Measurements from ENCODE around the gene RGS21. TPM values are rescaled to one million over a fixed set of nuclear protein-coding genes. Genes with fewer than 3 reads are reported as not detected.

The RGS21 gene, protein sequence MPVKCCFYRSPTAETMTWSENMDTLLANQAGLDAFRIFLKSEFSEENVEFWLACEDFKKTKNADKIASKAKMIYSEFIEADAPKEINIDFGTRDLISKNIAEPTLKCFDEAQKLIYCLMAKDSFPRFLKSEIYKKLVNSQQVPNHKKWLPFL
- total RNA-seq (not detected), polyA plus RNA-seq (not detected)
- long read RNA-seq, donor 1 = 0 reads
- long read RNA-seq, donor 2 = 0 reads
- long read RNA-seq, donor 3 = 0 reads
- long read RNA-seq, donor 4 = 0 reads
- long read RNA-seq, donor 5 = 0 reads
- long read RNA-seq, donor 6 = 0 reads
- long read RNA-seq, donor 7 = 0 reads
- long read RNA-seq, donor 8 = 0 reads
- long read RNA-seq, donor 9 = 0 reads
- long read RNA-seq, donor 10 = 0 reads

GRCh38 chr1:192316942-192317450, at the start of gene RGS21:
RGS21 (plus strand) TSS chr1:192316992; CDS start chr1:192343037, 26,045 bp downstream.
- 16 to 28% (median 24%) methylated on average over 2 of the region's 2 CpGs for WGBS, 4 donors
- no peaks in the 10 kb centered on the region for H3K9me3 ChIP-seq (replicated peaks in 1 of 3)
- no peaks in the 10 kb centered on the region for H3K4me1 ChIP-seq (replicated peaks in 1 of 2)
- no peak for DNase-seq
- no peak within 1 kb of the TSS for H3K4me3 ChIP-seq
- TF ChIP-seq POLR2A (IDR thresholded peaks at IDR 0.05) = no peak
- TF ChIP-seq, protein P1, sequence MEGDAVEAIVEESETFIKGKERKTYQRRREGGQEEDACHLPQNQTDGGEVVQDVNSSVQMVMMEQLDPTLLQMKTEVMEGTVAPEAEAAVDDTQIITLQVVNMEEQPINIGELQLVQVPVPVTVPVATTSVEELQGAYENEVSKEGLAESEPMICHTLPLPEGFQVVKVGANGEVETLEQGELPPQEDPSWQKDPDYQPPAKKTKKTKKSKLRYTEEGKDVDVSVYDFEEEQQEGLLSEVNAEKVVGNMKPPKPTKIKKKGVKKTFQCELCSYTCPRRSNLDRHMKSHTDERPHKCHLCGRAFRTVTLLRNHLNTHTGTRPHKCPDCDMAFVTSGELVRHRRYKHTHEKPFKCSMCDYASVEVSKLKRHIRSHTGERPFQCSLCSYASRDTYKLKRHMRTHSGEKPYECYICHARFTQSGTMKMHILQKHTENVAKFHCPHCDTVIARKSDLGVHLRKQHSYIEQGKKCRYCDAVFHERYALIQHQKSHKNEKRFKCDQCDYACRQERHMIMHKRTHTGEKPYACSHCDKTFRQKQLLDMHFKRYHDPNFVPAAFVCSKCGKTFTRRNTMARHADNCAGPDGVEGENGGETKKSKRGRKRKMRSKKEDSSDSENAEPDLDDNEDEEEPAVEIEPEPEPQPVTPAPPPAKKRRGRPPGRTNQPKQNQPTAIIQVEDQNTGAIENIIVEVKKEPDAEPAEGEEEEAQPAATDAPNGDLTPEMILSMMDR (IDR thresholded peaks at IDR 0.05) = no peak
- H3K27me3 ChIP-seq = no peaks in the 10 kb centered on the region
- no peaks in the 10 kb centered on the region for H3K36me3 ChIP-seq (replicated peaks in 1 of 2)
- H3K27ac ChIP-seq = no peak within 1 kb of the TSS
- intact Hi-C loops (cut with DNase I) = no loop called here

DNA sequence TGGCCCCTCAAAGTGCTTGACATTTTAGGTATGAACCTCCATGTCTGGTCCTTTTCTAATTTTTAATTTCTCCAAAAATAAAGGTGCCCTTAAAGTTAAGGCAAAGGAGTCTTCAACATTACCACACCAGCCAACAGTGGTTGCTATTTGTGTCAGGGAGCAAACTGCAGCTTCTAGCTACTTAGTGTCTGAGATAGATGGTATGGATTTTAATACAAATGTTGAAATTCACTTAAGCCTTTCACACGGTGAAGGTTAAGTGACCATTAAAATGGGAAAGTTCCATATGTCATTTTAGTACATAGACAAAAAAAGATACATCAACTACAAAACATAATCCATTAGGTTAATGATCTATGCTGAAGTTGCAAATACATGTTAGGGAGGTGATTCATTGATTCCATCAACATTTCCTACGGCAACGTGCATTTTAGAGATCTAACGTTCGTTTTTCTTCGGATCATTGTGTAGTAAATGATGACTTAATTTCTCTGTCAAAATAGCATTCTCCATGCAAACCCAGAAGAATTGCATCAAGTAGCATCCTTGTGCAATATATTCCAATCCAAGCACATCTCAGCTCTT, 48.2 kb upstream of the RGS21 start:
- Histone ChIP-seq H3K36me3 (replicated peaks in 1 of 2) (no peaks in the 10 kb centered on the region), H3K27ac (no peak overlapping the region), H3K4me1 (replicated peaks in 1 of 2) (no peaks in the 10 kb centered on the region), H3K27me3 (no peaks in the 10 kb centered on the region), H3K4me3 (no peak overlapping the region), H3K9me3 (replicated peaks in 1 of 3) (no peaks in the 10 kb centered on the region)
- DNase-seq = no peak
- TF ChIP-seq, protein P1 (IDR thresholded peaks at IDR 0.05) = no peak
- no peak for TF ChIP-seq POLR2A (IDR thresholded peaks at IDR 0.05)
- intact Hi-C loops (cut with DNase I) = no loop called here
- 75 to 87% (median 82%) methylated on average over 6 of the region's 6 CpGs for WGBS, 4 donors

DNA sequence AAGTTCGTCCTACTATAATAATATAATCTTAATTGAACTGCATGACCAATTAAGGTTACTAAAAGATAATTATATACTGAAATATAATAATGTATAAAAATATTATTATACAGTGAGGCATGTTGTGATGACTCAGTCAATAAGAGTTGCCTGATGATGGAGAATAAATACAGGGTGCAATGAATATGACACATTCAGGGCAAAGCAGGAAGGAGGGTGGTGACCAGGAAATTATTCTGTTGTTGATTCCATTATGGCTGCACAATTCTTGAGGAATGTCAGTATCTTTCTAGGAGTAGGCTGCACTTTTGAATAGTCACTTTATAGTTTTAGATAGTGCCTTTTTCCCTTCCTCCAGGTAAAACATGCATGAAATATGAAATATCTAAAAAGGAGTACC, 46.4 kb upstream of the RGS21 start:
- intact Hi-C loops (cut with DNase I) = no loop called here
- WGBS, 4 donors = 52 to 74% (median 62%) methylated on average over 1 of the region's 1 CpG
- Histone ChIP-seq H3K27me3 (no peaks in the 10 kb centered on the region), H3K9me3 (replicated peaks in 1 of 3) (no peaks in the 10 kb centered on the region), H3K36me3 (replicated peaks in 1 of 2) (no peaks in the 10 kb centered on the region), H3K4me1 (replicated peaks in 1 of 2) (no peaks in the 10 kb centered on the region), H3K27ac (no peak overlapping the region), H3K4me3 (no peak overlapping the region)
- TF ChIP-seq, protein P1 (IDR thresholded peaks at IDR 0.05) = no peak
- no peak for TF ChIP-seq POLR2A (IDR thresholded peaks at IDR 0.05)
- no peak for DNase-seq

GRCh38 chr1:192272732-192273131, 44.1 kb upstream of the RGS21 start:
- intact Hi-C loops (cut with DNase I) = no loop called here
- Histone ChIP-seq H3K4me3 (no peak overlapping the region), H3K4me1 (replicated peaks in 1 of 2) (no peaks in the 10 kb centered on the region), H3K36me3 (replicated peaks in 1 of 2) (no peaks in the 10 kb centered on the region), H3K27me3 (no peaks in the 10 kb centered on the region), H3K27ac (no peak overlapping the region), H3K9me3 (replicated peaks in 1 of 3) (no peaks in the 10 kb centered on the region)
- no peak for DNase-seq
- 60 to 63% (median 61%) methylated on average over 3 of the region's 3 CpGs for WGBS, 4 donors
- no peak for TF ChIP-seq POLR2A (IDR thresholded peaks at IDR 0.05)
- TF ChIP-seq, protein P1 (IDR thresholded peaks at IDR 0.05) = no peak

All from adrenal gland (tissue), 19 donors.